Measurements from ENCODE around the gene CCDC116. TPM values are rescaled to one million over a fixed set of nuclear protein-coding genes. Genes with fewer than 3 reads are reported as not detected.
A peak's percentile ranks its signal among the peaks of the same experiment; 100 is the strongest.

Gene CCDC116
- total RNA-seq, 1 experiment from 2014 or later: 0.21 TPM

DNA sequence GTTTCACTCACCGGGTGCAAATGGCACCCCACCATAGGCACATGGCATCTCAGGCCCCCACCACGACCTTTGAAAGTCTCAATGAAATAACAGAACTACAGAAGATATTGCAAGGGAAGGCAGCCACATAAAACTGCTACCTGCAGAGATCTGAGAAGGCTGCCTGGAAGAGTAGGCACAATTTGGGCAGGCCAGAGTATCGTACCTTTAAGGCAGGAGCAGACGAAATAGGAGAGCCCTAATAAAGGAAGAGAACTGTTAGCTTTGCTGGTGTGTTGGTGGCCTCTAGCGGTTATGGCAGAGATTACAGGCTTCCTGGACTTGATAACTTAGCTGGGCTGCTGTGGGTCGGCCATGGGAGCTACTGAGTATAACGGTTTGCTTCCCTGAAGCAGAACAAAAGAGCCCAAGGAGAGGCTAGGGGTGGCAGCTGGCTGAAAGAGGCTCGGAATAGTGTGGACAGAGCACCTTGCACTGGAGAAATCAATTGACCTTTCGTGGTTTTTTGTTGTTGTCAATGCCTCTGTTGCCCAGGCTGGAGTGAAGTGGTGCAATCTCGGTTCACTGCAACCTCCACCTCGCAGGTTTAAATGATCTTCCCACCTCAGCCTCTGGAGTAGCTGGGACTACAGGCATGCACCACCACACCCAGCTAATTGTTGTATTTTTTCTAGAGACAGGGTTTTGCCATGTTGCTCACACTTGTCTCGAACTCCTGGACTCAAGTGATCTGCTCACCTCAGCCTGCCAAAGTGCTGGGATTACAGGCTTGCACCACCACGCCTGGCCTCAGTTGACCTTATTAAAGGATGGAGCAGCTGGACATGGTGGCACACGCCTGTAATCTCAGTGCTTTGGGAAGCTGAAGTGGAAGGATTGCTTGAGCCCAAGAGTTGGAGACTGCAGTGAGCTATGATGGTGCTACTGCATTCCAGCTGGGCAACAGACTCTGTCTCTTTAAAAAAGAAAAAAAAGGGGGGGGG lies 14.3 kb downstream of the CCDC116 start:
- peaks cover 10% of the 10 kb centered on the region for H3K4me1 Mint-ChIP-seq (ENCODE audit: insufficient read depth, unreplicated experiment)
- H3K36me3 Mint-ChIP-seq (ENCODE audit: insufficient read depth, unreplicated experiment): peaks cover 51% of the 10 kb centered on the region
- TF ChIP-seq, protein P1, sequence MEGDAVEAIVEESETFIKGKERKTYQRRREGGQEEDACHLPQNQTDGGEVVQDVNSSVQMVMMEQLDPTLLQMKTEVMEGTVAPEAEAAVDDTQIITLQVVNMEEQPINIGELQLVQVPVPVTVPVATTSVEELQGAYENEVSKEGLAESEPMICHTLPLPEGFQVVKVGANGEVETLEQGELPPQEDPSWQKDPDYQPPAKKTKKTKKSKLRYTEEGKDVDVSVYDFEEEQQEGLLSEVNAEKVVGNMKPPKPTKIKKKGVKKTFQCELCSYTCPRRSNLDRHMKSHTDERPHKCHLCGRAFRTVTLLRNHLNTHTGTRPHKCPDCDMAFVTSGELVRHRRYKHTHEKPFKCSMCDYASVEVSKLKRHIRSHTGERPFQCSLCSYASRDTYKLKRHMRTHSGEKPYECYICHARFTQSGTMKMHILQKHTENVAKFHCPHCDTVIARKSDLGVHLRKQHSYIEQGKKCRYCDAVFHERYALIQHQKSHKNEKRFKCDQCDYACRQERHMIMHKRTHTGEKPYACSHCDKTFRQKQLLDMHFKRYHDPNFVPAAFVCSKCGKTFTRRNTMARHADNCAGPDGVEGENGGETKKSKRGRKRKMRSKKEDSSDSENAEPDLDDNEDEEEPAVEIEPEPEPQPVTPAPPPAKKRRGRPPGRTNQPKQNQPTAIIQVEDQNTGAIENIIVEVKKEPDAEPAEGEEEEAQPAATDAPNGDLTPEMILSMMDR (IDR thresholded peaks at IDR 0.05; ENCODE audit: unreplicated experiment): peak; percentile 81
- H3K4me3 Mint-ChIP-seq (ENCODE audit: unreplicated experiment): no peak overlapping the region
- intact Hi-C loops (cut with micrococcal nuclease): no loop called here
- ChIA-PET CTCF (interaction anchor here (0.6 to 1.9 kb wide), 20 partner anchors 8 to 393 kb away, joined by 3 to 10 read pairs (median 4); partner anchors contain the start of genes CCDC116, PPIL2 and YDJC), POLR2A (interaction anchor here (0.8 to 1.1 kb wide), 4 partner anchors 18 to 646 kb away, joined by 3 to 5 read pairs (median 4); partner anchors contain the start of gene PPIL2)
- DNase-seq (ENCODE audit: unreplicated experiment): peak; percentile 87
- no TSS peak for BruUV-seq (replicated peaks)
- H3K27ac Mint-ChIP-seq (ENCODE audit: low read depth, unreplicated experiment): no peak overlapping the region
- H3K9me3 Mint-ChIP-seq (ENCODE audit: unreplicated experiment): no peaks in the 10 kb centered on the region
- H3K27me3 Mint-ChIP-seq (ENCODE audit: insufficient read depth, unreplicated experiment): no peaks in the 10 kb centered on the region

DNA sequence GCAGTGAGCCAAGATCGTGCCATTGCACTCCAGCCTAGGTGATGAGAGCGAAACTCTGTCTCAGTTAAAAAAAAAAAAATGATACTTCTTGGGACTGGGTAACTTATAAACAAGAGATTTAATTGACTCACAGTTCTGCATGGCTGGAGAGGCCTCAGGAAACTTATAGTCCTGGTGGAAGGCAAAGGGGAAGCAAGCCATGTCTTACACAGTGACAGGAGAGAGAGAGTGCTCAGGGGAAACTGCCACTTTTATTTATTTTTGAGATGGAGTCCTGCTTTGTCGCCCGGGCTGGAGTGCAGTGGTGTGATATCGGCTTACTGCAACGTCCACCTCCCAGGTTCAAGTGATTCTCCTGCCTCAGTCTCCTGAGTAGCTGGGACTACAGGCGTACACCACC lies 17.7 kb downstream of the CCDC116 start:
- TF ChIP-seq, protein P1 (IDR thresholded peaks at IDR 0.05; ENCODE audit: unreplicated experiment): no peak
- Mint-ChIP-seq H3K27me3 (ENCODE audit: insufficient read depth, unreplicated experiment) (no peaks in the 10 kb centered on the region), H3K36me3 (ENCODE audit: insufficient read depth, unreplicated experiment) (peaks cover 30% of the 10 kb centered on the region), H3K9me3 (ENCODE audit: unreplicated experiment) (no peaks in the 10 kb centered on the region), H3K4me1 (ENCODE audit: insufficient read depth, unreplicated experiment) (no peaks in the 10 kb centered on the region), H3K4me3 (ENCODE audit: unreplicated experiment) (peak overlapping the region; percentile 4), H3K27ac (ENCODE audit: low read depth, unreplicated experiment) (no peak overlapping the region)
- BruUV-seq (replicated peaks): no TSS peak
- ChIA-PET CTCF (interaction anchor here (0.6 kb wide), 1 partner anchor 19 kb away, joined by 3 read pairs; no protein-coding TSS in a partner anchor), POLR2A (interaction anchor here (0.6 kb wide), 1 partner anchor 225 kb away, joined by 3 read pairs; no protein-coding TSS in a partner anchor)
- intact Hi-C loops (cut with micrococcal nuclease): no loop called here
- DNase-seq (ENCODE audit: unreplicated experiment): no peak

DNA sequence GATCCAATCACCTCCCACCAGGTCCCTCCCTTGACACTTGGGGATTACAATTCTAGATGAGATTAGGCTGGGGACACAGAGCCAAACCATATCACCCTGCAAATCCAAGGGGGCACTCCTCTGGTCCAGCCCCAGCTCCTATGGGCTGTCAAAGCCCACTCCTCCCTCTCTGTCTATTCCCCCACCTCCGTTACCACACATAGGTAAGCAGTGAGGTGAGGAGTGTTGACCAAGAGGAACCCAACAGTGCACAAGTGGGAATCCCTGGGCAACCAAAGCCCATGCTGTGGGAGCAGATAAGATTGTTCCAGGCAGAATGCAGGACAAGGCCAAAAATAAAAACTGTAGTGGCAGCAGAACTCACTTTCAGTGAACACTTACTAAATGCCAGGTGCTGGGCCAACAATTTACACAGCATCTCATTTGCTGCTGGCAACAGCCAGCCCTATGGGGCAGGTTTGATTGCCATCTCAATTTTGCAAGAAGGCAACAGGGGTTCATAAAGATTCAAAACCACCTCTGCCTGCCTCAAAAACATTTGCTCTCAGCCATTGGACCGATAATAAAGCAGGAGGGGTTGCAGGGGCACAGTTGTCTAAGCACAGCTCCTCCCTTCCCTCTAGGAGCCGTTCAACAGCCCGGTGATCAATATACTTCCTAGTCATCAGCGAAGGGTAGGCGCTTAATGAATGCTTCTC lies 18.4 kb downstream of the CCDC116 start:
- ChIA-PET CTCF (interaction anchor here (0.6 kb wide), 1 partner anchor 19 kb away, joined by 3 read pairs; no protein-coding TSS in a partner anchor), POLR2A (interaction anchor here (0.6 to 3.3 kb wide), 3 partner anchors 9 to 224 kb away, joined by 3 to 23 read pairs (median 7); partner anchors contain the start of genes PPIL2 and SDF2L1)
- no peak for DNase-seq (ENCODE audit: unreplicated experiment)
- Mint-ChIP-seq H3K27me3 (ENCODE audit: insufficient read depth, unreplicated experiment) (no peaks in the 10 kb centered on the region), H3K4me3 (ENCODE audit: unreplicated experiment) (peak overlapping the region; percentile 85), H3K27ac (ENCODE audit: low read depth, unreplicated experiment) (no peak overlapping the region), H3K9me3 (ENCODE audit: unreplicated experiment) (no peaks in the 10 kb centered on the region), H3K36me3 (ENCODE audit: insufficient read depth, unreplicated experiment) (peaks cover 23% of the 10 kb centered on the region), H3K4me1 (ENCODE audit: insufficient read depth, unreplicated experiment) (no peaks in the 10 kb centered on the region)
- intact Hi-C loops (cut with micrococcal nuclease): no loop called here
- BruUV-seq (replicated peaks): no TSS peak
- TF ChIP-seq, protein P1 (IDR thresholded peaks at IDR 0.05; ENCODE audit: unreplicated experiment): no peak
